ENCODE measurements around the gene TRNAU1AP.

DNA sequence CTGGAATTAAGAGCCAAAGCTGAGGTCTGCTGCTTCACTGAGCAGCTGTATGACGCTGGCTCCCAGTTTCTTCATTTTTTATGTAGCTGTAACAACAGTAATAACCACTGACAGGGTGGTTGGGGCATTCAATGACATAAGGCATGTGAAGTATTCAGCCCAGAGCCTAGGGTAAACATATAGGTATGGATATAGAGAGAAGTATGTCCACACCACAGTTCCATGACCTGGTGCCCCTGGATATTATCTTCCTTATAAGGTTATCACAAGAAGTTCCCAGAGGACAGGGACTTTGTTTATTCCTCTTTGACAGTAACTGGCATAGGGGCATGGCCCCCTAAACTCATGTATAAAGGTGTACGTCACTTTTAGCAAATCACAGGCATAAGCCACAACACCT lies 53.9 kb downstream of the TRNAU1AP start:
- TF ChIP-seq, protein P1, sequence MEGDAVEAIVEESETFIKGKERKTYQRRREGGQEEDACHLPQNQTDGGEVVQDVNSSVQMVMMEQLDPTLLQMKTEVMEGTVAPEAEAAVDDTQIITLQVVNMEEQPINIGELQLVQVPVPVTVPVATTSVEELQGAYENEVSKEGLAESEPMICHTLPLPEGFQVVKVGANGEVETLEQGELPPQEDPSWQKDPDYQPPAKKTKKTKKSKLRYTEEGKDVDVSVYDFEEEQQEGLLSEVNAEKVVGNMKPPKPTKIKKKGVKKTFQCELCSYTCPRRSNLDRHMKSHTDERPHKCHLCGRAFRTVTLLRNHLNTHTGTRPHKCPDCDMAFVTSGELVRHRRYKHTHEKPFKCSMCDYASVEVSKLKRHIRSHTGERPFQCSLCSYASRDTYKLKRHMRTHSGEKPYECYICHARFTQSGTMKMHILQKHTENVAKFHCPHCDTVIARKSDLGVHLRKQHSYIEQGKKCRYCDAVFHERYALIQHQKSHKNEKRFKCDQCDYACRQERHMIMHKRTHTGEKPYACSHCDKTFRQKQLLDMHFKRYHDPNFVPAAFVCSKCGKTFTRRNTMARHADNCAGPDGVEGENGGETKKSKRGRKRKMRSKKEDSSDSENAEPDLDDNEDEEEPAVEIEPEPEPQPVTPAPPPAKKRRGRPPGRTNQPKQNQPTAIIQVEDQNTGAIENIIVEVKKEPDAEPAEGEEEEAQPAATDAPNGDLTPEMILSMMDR (IDR thresholded peaks at IDR 0.05; ENCODE audit: low read length), result no peak
- no peak for TF ChIP-seq EZH2 (optimal IDR thresholded peaks at IDR 0.05; ENCODE audit: low read depth, low read length)
